DND-41 (cell line): Measurements from ENCODE around the gene SLC25A22.

Source experiments
- EZH2 ChIP-seq: IDR thresholded peaks from 3 replicates; pipeline ENCODE4 v1.6.1; 2012; ENCODE audit warnings: borderline replicate concordance, low read depth, mild to moderate bottlenecking, moderate library complexity, low read length, inconsistent platforms; ENCODE audit not compliant: severe bottlenecking
- TF ChIP-seq, protein P1 (sequence below): IDR thresholded peaks from 2 replicates; pipeline ENCODE4 v1.5.1; 2012; ENCODE audit warnings: borderline replicate concordance, low read length, moderate library complexity, mild to moderate bottlenecking; ENCODE audit not compliant: poor library complexity, severe bottlenecking; ENCODE audit errors: extremely low read depth

DNA sequence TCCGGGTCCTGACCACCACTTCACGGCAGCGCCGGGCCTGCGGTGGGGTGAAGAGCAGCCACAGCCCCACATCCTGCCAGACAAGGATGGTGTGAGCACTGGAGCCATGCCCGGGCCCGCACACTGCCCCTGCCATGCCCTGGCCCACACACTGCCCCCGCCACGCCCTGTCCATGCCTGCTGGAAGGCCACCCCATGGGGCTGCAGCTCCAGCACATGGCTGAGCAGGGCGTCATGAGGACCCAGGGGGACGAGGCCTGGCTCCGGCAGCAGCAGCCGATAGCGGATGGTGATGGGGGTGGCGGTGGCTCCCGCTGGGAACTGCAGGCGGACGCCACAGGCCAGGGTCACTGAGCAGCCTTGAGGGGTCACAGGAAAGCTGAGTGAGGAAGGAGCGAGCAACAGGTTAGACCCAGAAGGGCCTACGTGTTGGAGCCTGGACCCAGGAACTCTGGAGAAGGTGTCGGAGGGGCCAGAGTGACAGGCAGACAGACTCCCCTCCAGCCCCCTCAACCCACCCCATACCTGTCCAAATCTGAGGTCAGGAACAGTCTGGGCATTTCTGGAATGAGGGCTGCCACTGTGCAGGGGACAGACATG, 4.0 kb upstream of the SLC25A22 start:
- TF ChIP-seq EZH2: no peak
- TF ChIP-seq, protein P1, sequence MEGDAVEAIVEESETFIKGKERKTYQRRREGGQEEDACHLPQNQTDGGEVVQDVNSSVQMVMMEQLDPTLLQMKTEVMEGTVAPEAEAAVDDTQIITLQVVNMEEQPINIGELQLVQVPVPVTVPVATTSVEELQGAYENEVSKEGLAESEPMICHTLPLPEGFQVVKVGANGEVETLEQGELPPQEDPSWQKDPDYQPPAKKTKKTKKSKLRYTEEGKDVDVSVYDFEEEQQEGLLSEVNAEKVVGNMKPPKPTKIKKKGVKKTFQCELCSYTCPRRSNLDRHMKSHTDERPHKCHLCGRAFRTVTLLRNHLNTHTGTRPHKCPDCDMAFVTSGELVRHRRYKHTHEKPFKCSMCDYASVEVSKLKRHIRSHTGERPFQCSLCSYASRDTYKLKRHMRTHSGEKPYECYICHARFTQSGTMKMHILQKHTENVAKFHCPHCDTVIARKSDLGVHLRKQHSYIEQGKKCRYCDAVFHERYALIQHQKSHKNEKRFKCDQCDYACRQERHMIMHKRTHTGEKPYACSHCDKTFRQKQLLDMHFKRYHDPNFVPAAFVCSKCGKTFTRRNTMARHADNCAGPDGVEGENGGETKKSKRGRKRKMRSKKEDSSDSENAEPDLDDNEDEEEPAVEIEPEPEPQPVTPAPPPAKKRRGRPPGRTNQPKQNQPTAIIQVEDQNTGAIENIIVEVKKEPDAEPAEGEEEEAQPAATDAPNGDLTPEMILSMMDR: no peak
